ENCODE data around the gene XPO4. TPM values are rescaled to one million over a fixed set of nuclear protein-coding genes. Genes with fewer than 3 reads are reported as not detected.
"Not testable (repeated sequence)": the region's sequence is repeated elsewhere in the genome, so short reads cannot be mapped to it uniquely, and the experiment has no call there.

XPO4 gene
- total RNA-seq, result 10 to 100 TPM; 11.7 to 19.8 (median 19.7) TPM
- 29.9 TPM for total RNA-seq (2013)

DNA sequence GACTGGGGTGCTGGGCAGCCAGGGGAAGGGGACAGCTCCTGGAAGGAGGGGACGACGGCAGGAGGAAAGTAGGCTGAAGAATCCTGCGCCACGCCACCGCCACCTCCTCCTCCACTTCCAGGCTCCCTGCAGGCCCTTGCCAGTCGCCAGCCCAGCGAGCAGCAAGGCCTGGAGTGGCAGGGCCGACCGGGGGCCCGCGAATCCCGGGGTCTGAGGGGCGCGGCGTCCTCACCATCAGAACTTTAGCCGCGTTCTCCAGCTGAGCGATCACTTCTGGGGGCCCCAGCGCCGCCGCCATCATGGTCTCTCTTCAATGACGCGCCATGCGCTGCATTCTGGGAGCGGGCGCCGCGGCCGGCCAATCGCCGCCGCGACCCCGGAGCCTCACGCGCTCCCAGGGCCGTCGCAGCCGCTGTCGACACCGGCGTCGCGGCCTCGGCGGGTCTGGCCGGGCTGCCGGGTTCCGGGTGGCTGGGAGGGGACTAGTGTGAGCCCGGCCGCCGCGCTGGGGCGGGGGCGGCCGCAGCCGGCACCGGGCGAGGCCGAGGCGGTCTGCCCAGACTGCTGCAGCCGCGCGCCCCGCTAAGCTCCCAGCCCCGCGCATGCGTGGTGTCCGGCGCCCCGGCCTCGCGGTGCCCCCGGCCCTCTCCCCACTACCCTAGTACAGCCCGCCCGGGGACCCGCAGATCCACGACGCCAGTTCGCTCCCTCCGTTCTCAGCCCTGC lies at the start of gene XPO4:
XPO4 (minus strand) TSS at position 309 of the 726 bp plus-strand sequence; CDS start at position 301, 8 bp downstream.
- peak; percentile 78 to 87 for DNase-seq
- H3K4me1 Mint-ChIP-seq, result peaks cover 18 to 22% of the 10 kb centered on the region in 2 donors
- WGBS (ENCODE audit: insufficient coverage), result under 1% methylated on average over 81 of the region's 81 CpGs
- TF ChIP-seq, protein P1, sequence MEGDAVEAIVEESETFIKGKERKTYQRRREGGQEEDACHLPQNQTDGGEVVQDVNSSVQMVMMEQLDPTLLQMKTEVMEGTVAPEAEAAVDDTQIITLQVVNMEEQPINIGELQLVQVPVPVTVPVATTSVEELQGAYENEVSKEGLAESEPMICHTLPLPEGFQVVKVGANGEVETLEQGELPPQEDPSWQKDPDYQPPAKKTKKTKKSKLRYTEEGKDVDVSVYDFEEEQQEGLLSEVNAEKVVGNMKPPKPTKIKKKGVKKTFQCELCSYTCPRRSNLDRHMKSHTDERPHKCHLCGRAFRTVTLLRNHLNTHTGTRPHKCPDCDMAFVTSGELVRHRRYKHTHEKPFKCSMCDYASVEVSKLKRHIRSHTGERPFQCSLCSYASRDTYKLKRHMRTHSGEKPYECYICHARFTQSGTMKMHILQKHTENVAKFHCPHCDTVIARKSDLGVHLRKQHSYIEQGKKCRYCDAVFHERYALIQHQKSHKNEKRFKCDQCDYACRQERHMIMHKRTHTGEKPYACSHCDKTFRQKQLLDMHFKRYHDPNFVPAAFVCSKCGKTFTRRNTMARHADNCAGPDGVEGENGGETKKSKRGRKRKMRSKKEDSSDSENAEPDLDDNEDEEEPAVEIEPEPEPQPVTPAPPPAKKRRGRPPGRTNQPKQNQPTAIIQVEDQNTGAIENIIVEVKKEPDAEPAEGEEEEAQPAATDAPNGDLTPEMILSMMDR (IDR thresholded peaks at IDR 0.05), result no peak
- H3K36me3 Mint-ChIP-seq, result no peaks in the 10 kb centered on the region
- H3K9me3 Mint-ChIP-seq, result no peaks in the 10 kb centered on the region
- peak; percentile 94 for ATAC-seq
- peaks cover 0 to 3% of the 10 kb centered on the region in 2 donors for H3K27me3 Mint-ChIP-seq (ENCODE audit: low read depth in 2 of 2)
- H3K4me1 ChIP-seq (ENCODE audit: control insufficient read depth, insufficient read depth, low read length), result peaks cover 14% of the 10 kb centered on the region
- H3K36me3 ChIP-seq (ENCODE audit: control insufficient read depth, insufficient read depth, low read length), result no peaks in the 10 kb centered on the region
- H3K4me3 Mint-ChIP-seq, result peak within 1 kb of the TSS; percentile 92
- H3K27me3 ChIP-seq (ENCODE audit: control insufficient read depth, insufficient read depth, low read length), result no peaks in the 10 kb centered on the region
- no peaks in the 10 kb centered on the region for H3K9me3 ChIP-seq (ENCODE audit: control insufficient read depth, insufficient read depth, low read length)
- H3K27ac Mint-ChIP-seq, result peak within 1 kb of the TSS; percentile 84 to 97
- intact Hi-C loops (cut with micrococcal nuclease), result no loop called here
- peak within 1 kb of the TSS; percentile 100 for H3K4me3 ChIP-seq (ENCODE audit: low read length)
- peak within 1 kb of the TSS; percentile 93 for H3K27ac ChIP-seq (ENCODE audit: low read length)

DNA sequence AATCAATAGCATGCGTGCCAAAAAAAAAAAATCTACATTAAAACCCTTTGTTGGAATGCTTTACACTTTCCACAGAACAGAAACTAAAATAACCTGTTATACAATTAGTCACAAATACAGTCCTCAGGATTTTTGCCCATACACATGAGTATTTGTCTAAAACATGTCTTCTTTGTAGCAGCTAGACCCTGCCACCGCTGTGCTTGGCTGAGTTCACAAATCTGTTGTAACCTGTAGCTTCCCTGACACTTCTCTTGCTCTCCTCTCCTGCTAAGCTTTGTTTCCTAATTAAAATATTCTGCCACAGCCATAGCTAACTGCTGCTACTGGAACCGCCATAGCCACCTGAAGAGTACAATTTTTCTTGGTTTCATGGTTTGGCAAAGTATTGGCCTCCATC lies 45.5 kb upstream of the XPO4 start:
- H3K4me1 ChIP-seq (ENCODE audit: control insufficient read depth, insufficient read depth, low read length); H3K27ac Mint-ChIP-seq; H3K9me3 ChIP-seq (ENCODE audit: control insufficient read depth, insufficient read depth, low read length); H3K27ac ChIP-seq (ENCODE audit: low read length); ATAC-seq; H3K4me3 Mint-ChIP-seq; H3K36me3 ChIP-seq (ENCODE audit: control insufficient read depth, insufficient read depth, low read length); DNase-seq; H3K27me3 ChIP-seq (ENCODE audit: control insufficient read depth, insufficient read depth, low read length); H3K9me3 Mint-ChIP-seq; H3K36me3 Mint-ChIP-seq; H3K4me3 ChIP-seq (ENCODE audit: low read length); intact Hi-C loops (cut with micrococcal nuclease): not testable (repeated sequence)
- H3K27me3 Mint-ChIP-seq (ENCODE audit: low read depth in 2 of 2), result peaks cover 45 to 48% of the 10 kb centered on the region in 2 donors
- 100% methylated on average over 2 of the region's 3 CpGs for WGBS (ENCODE audit: insufficient coverage)
- peaks cover 9 to 16% of the 10 kb centered on the region in 2 donors for H3K4me1 Mint-ChIP-seq

DNA sequence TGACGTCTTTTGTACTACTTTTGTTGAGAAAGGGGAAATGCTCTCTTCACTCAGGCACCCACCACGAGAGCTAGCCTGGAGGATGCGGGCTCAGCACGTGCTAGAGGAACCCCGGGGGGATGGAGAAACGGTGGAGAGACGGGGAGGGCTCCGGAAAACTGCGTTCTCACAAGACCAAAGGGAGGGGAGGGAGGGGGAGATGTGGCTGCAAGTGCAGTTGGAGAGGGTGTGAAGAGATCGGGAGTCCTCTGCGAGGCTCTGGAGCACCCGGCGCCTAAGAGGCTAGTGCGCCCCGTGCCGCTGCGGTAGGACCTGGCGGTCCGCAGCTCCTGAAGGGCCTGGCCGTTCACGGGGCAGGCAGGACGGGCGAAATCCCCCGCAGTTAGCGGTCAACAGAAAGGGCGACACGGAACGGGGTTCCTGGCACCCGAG lies 43.4 kb upstream of the XPO4 start:
- H3K4me1 ChIP-seq (ENCODE audit: control insufficient read depth, insufficient read depth, low read length), result peaks cover 6% of the 10 kb centered on the region
- Mint-ChIP-seq H3K9me3 (no peaks in the 10 kb centered on the region), H3K27ac (no peak overlapping the region), H3K36me3 (no peaks in the 10 kb centered on the region), H3K4me1 (peaks cover 9 to 16% of the 10 kb centered on the region in 2 donors), H3K4me3 (no peak overlapping the region), H3K27me3 (ENCODE audit: low read depth in 2 of 2) (peaks cover 42 to 53% of the 10 kb centered on the region in 2 donors)
- no peaks in the 10 kb centered on the region for H3K27me3 ChIP-seq (ENCODE audit: control insufficient read depth, insufficient read depth, low read length)
- H3K9me3 ChIP-seq (ENCODE audit: control insufficient read depth, insufficient read depth, low read length), result no peaks in the 10 kb centered on the region
- TF ChIP-seq, protein P1 (IDR thresholded peaks at IDR 0.05), result no peak
- intact Hi-C loops (cut with micrococcal nuclease), result loop anchor here (2.0 kb wide), 1 partner anchor 187 kb away; no protein-coding TSS in a partner anchor
- no peak overlapping the region for H3K4me3 ChIP-seq (ENCODE audit: low read length)
- peak in 2 of 3 donors; percentile 47 to 51 for ATAC-seq
- no peak overlapping the region for H3K27ac ChIP-seq (ENCODE audit: low read length)
- DNase-seq, result no peak
- no peaks in the 10 kb centered on the region for H3K36me3 ChIP-seq (ENCODE audit: control insufficient read depth, insufficient read depth, low read length)
- WGBS (ENCODE audit: insufficient coverage), result 2% methylated on average over 29 of the region's 29 CpGs

DNA sequence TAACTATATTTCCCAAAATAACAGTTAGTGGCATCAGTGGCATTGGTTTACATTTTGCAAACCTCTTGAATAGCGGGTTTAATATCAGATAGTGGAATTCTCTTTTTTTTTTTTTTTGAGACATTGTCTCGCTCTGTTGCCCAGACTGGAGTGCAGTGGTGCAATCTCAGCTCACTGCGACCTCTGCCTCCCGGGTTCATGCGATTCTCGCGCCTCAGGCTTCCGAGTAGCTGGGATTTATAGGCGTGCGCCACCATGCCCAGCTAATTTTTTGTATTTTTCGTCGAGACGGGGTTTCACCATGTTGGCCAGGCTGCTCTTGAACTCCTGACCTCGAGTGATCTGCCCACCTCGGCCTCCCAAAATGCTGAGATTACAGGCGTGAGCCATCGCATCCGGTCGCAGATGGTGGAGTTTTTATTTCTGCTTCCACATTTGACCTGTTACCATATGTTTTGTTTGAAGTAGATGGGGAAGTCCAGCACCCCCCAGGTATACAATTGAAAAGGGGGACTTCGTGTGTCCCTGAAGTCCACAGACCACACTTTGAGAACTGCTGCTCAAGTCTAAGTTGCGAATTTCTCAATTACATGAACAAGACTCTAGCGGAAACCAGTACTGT lies 40.5 kb upstream of the XPO4 start:
- ATAC-seq (peak in 2 of 3 donors; percentile 20 to 47), DNase-seq (no peak)
- H3K4me3 Mint-ChIP-seq, result no peak overlapping the region
- H3K9me3 Mint-ChIP-seq, result no peaks in the 10 kb centered on the region
- H3K27ac ChIP-seq (ENCODE audit: low read length), result no peak overlapping the region
- WGBS (ENCODE audit: insufficient coverage), result 83% methylated on average over 20 of the region's 22 CpGs
- no peaks in the 10 kb centered on the region for H3K36me3 Mint-ChIP-seq
- peaks cover 6% of the 10 kb centered on the region for H3K4me1 ChIP-seq (ENCODE audit: control insufficient read depth, insufficient read depth, low read length)
- no peaks in the 10 kb centered on the region for H3K9me3 ChIP-seq (ENCODE audit: control insufficient read depth, insufficient read depth, low read length)
- H3K27me3 ChIP-seq (ENCODE audit: control insufficient read depth, insufficient read depth, low read length), result no peaks in the 10 kb centered on the region
- H3K36me3 ChIP-seq (ENCODE audit: control insufficient read depth, insufficient read depth, low read length), result no peaks in the 10 kb centered on the region
- intact Hi-C loops (cut with micrococcal nuclease), result loop anchor here (1.0 kb wide), 2 partner anchors 237 to 536 kb away; no protein-coding TSS in a partner anchor
- no peak overlapping the region for H3K27ac Mint-ChIP-seq
- no peak overlapping the region for H3K4me3 ChIP-seq (ENCODE audit: low read length)
- TF ChIP-seq, protein P1 (IDR thresholded peaks at IDR 0.05), result no peak
- H3K4me1 Mint-ChIP-seq, result peaks cover 9 to 16% of the 10 kb centered on the region in 2 donors
- peaks cover 35 to 38% of the 10 kb centered on the region in 2 donors for H3K27me3 Mint-ChIP-seq (ENCODE audit: low read depth in 2 of 2)

DNA sequence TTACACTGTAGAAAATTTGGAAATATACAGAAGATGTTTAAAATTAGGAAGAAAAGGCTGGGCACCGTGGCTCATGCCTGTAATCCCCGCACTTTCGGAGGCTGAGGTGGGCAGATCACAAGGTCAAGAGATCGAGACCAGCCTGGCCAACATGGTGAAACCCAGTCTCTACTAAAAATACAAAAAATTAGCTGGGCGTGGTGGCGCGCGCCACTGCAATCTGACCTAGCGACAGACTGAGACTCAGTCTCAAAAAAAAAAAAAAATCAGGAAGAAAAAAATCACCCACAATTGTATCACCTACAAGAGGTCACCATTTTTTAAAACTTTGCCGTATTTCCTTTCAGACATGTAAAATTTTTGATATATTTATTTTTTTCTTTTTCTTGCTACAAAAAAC lies 38.0 kb upstream of the XPO4 start:
- not testable (repeated sequence) for H3K9me3 Mint-ChIP-seq

More for the DNA sequence above, 38.0 kb upstream of the XPO4 start:
- H3K9me3 ChIP-seq (ENCODE audit: control insufficient read depth, insufficient read depth, low read length); H3K4me3 Mint-ChIP-seq; ATAC-seq; H3K4me1 ChIP-seq (ENCODE audit: control insufficient read depth, insufficient read depth, low read length); H3K27ac ChIP-seq (ENCODE audit: low read length); H3K27ac Mint-ChIP-seq; H3K4me1 Mint-ChIP-seq; H3K27me3 ChIP-seq (ENCODE audit: control insufficient read depth, insufficient read depth, low read length); H3K4me3 ChIP-seq (ENCODE audit: low read length); intact Hi-C loops (cut with micrococcal nuclease); H3K36me3 ChIP-seq (ENCODE audit: control insufficient read depth, insufficient read depth, low read length); DNase-seq; H3K36me3 Mint-ChIP-seq: not testable (repeated sequence)
- peaks cover 21% of the 10 kb centered on the region in 2 donors for H3K27me3 Mint-ChIP-seq (ENCODE audit: low read depth in 2 of 2)
- WGBS (ENCODE audit: insufficient coverage), result 89% methylated on average over 9 of the region's 10 CpGs

Data from natural killer cell (primary cell).